ENCODE results near the gene UNK.
"Not testable (repeated sequence)": the region's sequence is repeated elsewhere in the genome, so short reads cannot be mapped to it uniquely, and the experiment has no call there.

UNK gene

DNA sequence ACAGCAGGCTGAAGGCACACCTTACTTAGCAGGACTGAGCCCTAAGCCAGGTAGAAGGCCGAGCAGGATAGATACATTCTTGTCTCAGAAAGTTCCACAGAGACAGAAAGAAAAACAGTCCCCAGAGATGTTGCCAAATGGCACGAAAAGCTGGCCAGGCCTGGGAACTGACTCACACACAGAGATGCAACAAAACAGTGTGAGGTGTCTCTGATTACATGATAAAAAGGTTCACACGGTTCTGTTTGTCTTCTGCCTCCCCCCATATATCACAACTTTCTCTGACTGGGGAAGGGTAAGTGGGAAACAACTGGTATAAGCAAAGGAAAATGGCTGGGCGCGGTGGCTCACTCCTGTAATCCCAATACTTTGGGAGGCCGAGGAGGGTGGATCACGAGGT lies 68.8 kb downstream of the UNK start:
- no peak for DNase-seq

DNA sequence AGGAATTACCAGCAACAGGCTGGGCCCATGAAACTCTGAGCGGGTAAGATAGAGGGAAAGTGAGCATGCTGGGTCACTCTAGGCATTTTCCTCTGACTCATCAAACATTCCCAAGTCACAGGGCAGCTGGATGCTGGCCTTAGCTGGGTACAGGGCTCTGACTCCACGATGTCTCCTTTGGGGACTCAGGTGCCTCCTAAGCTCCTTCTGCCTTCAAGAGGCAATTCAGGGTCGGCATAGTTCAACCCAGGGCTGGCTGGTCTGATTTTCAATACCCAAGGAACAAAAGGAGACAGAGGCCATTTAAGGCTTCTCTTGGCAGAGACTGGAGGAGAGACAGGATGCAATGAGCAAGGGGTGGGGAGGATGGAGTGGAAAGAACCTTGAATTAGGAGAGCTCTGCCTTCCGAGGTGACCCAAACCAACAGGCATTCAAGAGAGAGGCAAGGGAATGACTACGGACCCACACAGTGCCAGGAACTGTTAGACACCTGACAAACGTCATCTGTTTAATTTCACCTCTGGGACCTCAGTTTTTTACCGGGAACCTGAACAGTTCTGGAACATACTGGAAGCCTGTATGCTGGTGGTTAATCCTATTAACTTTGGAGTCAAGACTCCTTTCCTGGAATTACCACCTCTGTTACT lies 69.6 kb downstream of the UNK start:
- DNase-seq: no peak

DNA sequence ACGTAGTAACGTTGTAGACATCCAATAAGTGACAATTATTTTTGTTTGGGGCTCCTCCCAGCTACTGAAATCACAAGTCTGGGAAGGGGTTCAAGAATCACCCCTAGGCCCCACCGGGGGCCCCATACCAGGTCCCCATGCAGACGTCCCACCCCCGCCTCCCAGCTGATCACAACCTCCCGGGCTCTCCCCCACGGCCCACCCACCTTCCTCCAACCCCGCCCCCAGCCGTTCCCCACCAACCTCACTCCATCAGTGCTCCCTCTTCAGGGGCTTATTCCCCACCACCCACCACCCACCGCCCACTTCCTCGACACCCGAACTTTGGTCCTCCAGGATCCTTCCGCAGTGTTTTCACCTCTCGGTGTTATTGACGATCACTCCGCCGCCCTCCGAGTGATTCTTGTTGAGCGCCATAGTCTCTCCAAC lies 70.3 kb downstream of the UNK start:
- DNase-seq: no peak

DNA sequence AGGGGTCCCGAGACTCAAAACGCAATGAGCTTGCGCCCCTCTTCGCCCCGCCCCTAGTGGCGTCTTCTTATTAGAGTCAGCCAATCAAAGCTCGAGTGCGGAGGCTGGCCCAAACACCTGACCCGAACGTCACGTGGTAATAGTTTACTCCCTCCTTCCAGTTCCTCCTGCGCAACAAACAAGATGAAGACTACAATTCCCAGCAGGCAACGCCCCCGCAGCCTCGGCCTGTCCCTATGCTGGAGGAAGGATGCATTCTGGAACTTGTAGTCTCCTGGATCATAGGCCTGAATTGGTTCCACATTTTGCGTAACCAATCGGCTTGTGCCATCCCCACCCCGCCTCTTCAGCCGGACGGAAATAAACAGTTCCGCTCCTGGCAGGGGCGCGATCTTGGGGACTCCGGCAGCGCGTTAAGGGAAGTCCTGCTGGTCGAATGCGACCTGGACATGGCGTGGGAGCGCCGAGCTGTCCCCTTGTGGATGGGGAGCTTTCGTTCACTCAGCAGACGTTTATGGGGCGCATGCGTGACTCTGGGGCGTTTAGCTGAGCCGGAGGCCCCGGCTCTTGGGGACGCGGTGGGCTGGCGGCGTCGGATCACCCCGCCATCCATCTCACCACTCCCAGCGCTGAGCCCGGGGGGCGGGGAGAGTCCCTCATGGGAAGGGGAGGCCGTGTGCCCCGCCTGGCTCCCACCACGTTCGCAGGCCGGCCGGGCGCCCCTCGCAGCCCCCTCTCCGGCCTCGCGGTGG lies 70.9 kb downstream of the UNK start, which contains the start of gene WBP2:
Gene WBP2 (minus strand): TSS at position 26 of the 752 bp plus-strand sequence. CDS start 38 bp downstream, outside the sequence.
- DNase-seq: peak; percentile 98 to 100 (median 98)

DNA sequence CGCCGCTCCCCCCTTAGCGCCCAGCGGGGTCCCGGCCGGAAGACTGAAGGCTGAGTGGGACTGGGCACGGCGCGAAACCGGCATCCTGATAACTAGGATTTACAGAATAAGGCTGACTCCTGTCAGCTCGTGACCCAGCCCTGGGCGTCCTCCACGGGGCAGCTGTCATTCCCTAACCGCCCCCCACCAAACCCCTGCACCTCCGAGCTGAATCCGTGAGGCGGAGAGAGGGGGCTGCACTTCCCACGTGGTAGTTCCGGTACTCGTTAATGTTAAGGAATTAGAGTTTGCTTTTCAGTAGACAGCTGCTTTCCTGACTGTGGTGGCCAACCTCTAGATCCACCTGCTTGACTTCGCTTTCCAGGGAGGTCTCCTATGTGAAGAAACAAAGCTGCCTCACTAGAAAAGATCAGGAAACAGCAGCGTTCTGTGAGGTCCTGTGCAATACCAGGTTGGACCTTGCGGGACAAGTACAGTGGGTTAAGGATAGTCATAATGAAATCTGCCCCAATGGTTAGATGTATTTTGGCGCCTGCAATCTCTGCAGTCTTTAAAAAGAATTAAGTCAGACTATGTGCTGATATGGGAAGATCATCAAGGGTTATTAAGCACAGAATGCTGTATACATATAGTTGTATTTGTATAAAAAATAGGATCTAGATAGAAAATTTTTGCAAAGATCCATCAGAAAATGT lies 71.6 kb downstream of the UNK start:
- peak in 1 of 3 experiments; percentile 75 for DNase-seq

DNA sequence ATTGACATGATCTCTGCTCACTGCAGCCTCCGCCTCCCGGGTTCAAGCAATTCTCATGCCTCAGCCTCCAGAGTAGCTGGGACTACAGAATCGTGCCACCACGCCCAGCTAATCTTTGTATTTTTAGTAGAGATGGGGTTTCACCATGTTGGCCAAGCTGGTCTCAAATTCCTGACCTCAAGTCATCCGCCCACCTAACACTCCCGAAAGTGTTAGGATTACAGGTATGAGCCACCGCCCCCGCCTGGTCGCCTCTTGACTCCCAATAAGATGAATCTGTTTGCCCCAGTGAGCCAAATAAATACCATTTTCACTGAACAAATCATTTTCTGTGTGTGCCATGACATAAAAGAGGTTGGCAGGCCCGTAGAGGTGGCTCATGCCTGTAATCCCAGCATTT lies 74.8 kb downstream of the UNK start:
- DNase-seq: not testable (repeated sequence)

DNA sequence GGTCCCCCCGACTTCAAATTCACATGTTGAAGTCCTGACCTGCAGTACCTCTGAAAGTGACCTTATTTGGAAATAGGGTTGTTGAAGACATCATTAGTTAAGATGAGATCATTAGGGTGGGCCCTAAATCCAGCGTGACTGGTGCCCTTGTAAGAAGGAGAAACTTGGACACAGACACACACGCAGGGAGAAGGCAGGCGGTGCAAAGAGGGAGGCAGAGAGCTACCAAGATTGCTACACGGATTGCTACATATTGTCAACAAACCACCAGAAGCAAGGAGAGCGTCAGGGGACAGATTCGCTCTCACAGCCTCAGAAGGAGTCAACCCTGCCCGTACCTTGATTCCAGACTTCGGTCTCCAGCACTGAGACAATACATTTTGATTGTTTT lies 77.3 kb downstream of the UNK start:
- no peak for DNase-seq

DNA sequence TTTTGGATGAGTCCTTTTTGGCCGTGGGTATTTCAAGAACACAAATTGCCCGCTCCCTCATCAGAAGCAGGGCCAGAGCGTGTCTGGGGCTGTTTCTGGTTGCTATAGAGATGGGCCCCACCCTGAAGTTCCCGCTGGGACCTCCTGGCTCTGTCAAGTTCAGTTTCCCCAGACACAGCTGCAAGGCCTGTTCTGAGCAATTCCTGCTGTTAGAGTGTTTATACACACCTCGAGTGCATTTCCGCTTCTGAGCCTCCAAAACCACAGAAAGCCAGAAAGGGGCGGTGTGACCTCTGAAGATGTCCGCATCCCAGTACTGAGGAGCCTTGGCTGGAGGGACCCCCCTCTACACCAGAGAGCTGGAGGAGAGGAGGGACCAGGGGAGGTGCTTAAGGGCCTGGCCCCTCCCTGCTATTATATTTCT lies 79.9 kb downstream of the UNK start:
- DNase-seq: peak in 1 of 3 experiments; percentile 24

DNA sequence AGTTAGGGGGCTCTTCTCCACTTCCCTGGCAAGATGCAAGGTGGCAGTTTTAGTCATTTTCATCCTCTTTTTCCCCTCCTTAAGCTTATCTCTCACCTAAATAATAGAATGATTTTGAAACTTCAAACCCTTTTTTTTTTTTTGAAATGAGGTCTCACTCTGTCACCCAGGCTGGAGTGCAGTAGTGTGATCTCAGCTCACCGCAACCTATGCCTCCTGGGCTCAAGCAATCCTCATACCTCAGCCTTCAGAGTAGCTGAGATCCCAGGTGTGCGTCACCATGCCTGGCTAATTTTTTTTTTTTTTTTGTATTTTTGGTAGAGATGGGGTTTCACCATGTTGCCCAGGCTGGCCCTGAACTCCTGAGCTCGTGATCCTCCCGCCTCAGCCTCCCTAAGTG lies 80.3 kb downstream of the UNK start:
- DNase-seq: not testable (repeated sequence)

DNA sequence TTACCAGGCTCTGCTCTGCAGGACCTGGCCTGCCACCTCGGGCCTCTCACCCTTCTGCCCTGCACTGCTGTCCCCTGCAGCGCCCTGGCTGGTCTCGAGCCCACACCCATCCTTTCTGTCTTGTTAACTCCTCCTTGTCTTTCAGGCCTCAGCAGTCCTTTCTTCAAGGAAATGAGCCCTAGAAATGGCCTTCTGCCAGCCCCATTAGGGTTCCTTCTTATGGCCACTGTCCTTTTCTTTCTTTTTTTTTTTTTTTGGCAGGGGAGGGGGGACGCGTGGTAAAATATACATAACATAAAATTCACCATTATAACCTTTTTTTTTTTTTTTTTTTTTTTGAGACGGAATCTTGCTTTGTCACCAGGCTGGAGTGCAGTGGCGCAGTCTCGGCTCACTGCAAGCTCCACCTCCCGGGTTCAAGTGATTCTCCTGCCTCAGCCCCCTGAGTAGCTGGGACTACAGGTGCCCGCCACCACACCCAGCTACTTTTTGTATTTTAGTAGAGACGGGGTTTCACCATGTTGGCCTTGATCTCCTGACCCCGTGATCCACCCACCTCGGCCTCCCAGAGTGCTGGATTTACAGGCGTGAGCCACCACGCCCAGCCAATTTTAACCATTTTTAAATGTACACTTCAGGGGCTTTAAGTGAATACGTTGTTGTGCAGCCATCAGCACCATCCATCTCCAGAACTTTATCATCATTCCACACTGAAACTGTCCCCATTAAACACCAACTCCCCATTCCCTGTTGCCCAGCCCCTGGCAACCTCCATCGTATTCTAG lies 81.0 kb downstream of the UNK start:
- not testable (repeated sequence) for DNase-seq

DNA sequence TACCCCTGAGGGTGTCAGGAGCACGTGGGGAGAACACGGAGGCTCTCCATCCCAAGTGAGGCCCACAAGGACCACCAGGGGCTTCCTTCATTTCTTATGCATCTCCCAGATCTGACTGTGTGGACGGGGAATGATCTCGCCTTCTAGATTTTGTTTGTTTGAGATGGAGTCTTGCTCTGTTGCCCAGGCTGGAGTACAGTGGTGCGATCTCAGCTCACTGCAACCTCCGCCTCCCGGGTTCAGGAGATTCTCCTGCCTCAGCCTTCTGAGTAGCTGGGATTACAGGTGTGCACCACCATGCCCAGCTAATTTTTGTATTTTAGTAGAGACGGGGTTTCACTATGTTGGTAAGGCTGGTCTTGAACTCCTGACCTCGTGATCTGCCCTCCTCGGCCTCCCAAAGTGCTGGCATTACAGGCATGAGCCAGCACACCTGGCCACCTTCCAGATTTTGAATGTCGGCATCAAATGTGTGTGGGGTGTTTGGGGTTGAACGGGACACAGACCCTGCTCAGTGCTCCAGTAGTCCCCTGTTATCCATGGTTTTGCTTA lies 84.2 kb downstream of the UNK start:
- DNase-seq: not testable (repeated sequence)

DNA sequence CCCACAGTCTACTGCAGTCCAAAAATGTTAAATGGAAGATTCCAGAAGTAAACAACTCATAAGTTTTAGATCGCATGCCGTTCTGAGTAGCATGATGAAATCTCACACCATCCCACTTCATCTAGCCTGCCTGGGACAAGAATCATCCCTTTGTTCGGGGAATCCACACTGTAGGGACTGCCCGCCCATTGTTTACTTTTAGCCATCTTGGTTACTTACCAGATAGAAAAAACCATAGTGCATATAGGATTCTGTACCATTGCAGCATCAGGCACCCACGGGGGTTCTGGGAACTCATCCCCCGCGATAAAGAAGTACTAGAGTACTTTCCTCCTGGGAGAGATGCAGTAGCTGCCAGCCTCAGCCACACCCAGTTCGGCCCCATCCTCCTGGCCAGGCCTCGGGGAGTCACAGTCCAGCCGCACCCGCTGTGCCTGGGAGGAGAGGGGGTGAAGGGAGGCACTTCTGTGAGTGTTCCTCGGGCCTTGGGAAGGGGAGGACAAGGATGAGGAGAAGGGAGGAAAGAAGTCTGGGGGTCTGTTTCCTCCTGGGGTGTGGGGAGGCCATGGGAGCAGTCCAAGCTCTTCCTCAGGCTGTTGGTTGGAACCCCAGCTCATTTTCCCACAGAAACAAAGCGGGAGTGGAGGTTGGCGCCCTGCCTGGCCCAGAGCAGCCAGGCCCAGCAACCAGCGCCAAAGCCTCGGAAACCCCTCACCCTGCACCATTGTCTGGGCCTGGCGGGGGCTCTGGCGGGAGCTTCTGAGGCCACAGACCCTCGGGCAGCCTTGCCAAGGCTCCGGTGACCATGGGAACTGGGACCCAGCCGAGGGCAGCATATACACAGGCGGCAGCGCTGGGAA lies 84.9 kb downstream of the UNK start:
- no peak for DNase-seq

DNA sequence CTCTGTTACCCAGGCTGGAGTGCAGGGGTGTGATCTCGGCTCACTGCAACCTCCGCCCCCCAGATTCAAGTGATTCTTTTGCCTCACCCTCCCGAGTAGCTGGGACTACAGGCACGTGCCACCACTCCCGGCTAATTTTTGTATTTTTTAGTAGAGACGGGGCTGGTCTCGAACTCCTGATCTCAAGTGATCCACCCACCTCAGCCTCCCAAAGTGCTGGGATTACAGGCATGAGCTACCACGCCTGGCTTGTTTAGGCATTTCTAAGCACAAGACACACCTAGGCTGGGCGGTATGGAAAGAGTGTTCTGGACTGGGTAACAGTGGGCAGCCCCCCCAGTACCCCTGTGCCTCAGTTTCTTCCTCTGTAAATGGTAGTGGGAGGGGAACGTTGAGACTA lies 85.6 kb downstream of the UNK start:
- not testable (repeated sequence) for DNase-seq

DNA sequence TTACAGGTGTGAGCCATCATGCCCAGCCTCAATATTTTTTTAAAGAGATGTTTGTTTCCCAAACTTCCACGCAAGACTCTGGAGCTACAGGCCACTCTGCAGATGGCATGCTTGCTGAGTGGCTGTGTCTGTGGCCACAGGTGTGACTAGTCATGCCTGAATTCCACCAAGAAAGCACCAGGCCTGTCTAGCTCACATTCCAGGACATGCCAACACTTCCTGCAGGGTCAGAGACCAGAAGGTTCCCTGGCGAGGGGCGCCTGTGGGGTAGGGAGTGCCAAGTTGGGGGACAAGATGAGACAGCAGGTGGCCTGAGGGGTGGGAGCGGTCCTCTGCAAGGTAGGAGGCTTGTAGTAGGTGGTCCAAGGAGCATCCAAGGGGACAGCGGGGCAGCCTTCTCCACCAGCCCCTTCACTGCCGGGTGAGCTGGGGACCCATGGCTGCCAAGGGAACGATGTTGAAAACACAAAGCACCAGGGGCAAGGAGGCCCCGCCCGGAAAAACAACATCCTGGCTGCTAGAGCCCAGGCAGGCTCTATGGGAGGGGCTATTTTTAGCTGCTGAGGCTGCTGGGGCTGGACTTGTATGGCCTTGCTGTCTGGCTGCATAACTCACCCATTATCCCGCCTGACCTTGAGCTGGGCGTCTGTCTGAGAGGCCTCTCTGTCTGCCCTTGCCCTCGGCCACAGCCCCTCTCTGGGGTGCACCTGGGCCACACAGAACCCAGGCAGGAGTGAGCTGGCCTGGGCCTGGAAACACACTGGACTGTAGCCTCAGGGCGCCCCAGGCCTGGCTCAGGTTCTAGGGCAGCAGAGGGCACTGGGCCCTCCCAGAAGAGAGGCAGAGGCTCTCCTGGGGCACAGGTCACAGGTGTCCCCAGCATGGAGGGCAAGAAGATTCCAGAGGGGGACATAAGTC lies 88.1 kb downstream of the UNK start:
- DNase-seq: peak in 1 of 3 experiments; percentile 34

DNA sequence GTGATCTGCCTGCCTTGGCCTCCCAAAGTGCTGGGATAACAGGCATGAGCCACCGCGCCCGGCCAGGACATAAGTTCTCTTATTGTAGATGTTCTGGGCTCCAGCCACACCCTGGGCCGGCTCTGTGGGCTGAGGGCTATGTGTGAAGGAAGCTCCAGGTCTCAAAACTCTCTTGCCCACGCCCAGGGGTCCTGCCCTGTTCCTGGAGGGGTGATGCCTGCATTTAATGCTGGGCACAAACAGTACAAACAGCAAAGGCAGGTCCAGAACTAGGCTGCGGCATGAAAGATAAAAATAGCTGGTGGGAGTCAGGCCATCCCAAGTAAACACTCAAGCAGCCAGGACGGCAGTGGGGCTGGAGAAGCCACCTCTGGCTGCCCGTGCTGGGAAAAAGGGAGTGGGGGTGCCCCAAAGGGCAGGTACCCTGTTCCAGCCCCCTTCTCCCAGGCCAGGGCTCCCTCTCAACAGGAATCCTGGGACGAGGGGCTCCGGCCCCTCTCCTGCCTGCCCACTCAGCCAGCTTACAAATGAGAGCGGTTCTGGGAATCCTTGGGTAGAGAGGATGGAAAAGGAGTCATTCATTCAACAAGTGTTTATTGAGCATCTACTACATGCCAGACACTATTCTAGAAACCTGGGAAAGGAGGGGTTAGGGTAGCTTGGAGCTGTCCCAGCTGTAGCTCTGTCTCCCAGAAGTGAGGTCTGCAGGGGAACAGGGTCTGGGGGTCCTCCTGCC lies 89.1 kb downstream of the UNK start:
- no peak for DNase-seq

DNA sequence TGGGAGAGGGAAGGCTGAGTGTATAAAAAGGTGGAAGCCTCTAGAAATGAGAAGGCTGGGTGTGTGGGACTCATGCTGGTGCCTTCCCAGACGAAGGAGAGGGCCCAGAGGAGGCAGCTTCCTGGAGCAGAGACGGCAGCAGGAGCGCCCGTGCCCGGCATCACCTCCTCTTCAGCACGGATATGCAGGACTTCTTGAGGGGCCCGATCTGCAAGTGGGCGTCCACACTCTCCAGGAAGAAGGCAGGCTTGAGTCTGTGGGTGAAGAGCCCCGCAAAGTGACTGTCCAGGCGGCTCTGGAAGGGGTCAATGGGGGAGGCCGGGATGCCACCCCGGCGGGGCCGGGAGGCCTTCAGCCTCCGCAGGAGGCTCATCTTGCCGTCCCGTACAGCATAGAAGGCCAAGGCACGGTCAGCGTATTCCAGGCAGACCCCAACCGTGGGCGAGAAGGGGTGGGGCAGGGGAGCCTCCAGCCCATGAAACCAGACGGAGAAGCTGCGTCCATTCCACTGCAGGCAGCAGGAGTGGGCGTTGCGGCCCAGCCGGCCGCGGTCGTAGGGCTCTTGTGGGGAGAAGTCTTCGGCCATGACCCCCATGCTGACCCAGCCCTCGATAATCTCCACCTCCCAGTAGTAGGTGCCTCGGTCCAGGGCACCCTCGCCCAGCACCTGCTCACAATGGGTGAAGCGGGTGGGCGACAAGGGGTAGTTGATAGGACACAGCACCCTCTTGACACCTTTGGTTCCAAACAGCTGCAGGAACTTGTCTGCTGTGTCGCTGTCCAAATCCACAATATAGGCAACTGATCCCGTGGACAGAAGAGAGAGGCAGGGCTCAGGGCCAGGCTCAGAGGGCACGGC lies 89.9 kb downstream of the UNK start:
- no peak for DNase-seq
